Colon (tissue), 2 donors: ENCODE measurements around the gene THRB.
"Not testable (repeated sequence)": the region's sequence is repeated elsewhere in the genome, so short reads cannot be mapped to it uniquely, and the experiment has no call there.

Source experiments
- FAIRE-seq: peaks from 2 replicates; lab custom pipeline; 2012; peaks lifted over from hg19 to GRCh38; lab: Jason Lieb, UNC
- donor health status: control.
- donor health status: control.

The THRB gene

GRCh38 chr3:24094818-24095217 lies 399.8 kb downstream of the THRB start:
- FAIRE-seq = not testable (repeated sequence)

- no peak for FAIRE-seq
Measured at GRCh38 chr3:24088782-24089181, 405.9 kb downstream of the THRB start.

GRCh38 chr3:24087469-24087868 lies 407.2 kb downstream of the THRB start:
- FAIRE-seq = no peak

- no peak for FAIRE-seq
Measured at GRCh38 chr3:24086617-24087404, 407.8 kb downstream of the THRB start.

GRCh38 chr3:24086206-24086605 lies 408.4 kb downstream of the THRB start:
- no peak for FAIRE-seq

GRCh38 chr3:24072193-24072592 lies 422.5 kb downstream of the THRB start:
- no peak for FAIRE-seq

- FAIRE-seq = no peak
Measured at GRCh38 chr3:24069045-24069444, 425.6 kb downstream of the THRB start.

GRCh38 chr3:24067483-24067882 lies 427.2 kb downstream of the THRB start:
- FAIRE-seq = no peak
